ENCODE measurements around the gene CRYBG3.

The CRYBG3 gene

GRCh38 chr3:97839944-97840343 is 18.1 kb downstream of the CRYBG3 start:
- DNase-seq: no peak

GRCh38 chr3:97841304-97841703 is 19.5 kb downstream of the CRYBG3 start:
- no peak for DNase-seq

- no peak for DNase-seq
Measured at GRCh38 chr3:97841956-97842355, 20.1 kb downstream of the CRYBG3 start.

GRCh38 chr3:97848779-97849178 is 27.0 kb downstream of the CRYBG3 start:
- no peak for DNase-seq

- DNase-seq: no peak
Measured at GRCh38 chr3:97857401-97857800, 35.6 kb downstream of the CRYBG3 start.

DNA sequence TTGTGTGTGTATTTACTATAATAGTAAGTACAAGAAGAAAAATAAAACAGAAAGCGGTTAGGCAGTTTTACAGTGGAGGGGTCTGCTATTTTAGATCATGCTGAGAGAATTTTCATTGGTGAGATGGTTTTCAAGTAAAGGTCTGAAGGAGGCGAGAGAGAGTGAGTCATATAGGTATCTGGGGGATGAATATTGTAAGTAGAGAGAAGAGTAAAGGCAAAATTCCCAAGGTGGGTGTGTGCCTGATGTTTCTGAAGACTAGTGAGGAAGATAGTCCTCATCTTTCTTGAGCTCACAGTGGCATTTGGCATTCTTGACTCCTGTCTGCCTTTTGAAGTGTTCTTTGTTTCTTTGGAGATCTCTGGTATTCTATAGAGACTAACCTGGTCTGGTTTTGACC is 38.6 kb downstream of the CRYBG3 start:
- no peak for DNase-seq

GRCh38 chr3:97862582-97862981 is 40.8 kb downstream of the CRYBG3 start:
- no peak for DNase-seq

DNA sequence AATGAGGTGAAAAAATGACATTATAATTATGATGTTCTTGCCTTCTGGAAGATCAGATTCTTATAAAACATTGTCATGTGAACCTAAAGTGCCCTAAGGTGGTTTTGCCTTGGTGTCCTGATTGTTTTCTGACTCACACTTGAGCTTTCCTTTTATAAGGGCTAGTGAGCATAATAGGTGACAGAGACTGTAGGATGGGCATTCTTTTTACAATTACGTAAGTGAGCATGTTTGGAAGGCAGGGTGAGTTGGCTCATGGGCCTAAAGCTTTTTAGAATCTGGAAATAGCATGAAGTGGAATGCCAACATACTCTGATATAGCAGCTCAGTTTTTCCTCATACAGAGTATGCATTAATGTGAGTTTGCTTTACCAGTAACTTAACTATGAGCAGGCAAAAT is 41.2 kb downstream of the CRYBG3 start:
- DNase-seq: no peak

DNA sequence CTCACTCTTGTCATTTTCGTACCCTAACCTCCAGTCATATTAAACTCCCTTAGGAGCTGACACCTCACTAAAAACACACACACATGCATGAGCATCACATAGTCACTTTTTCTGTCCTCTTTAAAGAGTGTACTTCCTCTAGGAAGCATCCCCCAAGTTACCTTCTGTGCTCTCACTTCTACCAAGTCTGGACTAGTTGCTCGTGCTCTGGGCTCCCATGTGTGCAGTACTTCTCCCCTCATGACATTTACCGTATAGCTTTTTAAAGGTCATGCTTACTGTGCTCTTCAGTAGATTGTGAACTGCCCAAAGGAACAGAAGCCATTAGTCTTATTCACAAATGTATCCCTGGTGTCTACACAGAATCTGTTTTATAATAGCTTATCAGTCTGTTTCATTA is 42.0 kb downstream of the CRYBG3 start:
- no peak for DNase-seq

GRCh38 chr3:97871186-97871585 is 49.4 kb downstream of the CRYBG3 start:
- no peak for DNase-seq

GRCh38 chr3:97871801-97872524 is 50.2 kb downstream of the CRYBG3 start:
- DNase-seq: no peak

GRCh38 chr3:97872525-97873042 is 50.8 kb downstream of the CRYBG3 start:
- DNase-seq: no peak

- no peak for DNase-seq
Measured at GRCh38 chr3:97880267-97880666, 58.5 kb downstream of the CRYBG3 start.

- DNase-seq: no peak
Measured at GRCh38 chr3:97882975-97883598, 61.3 kb downstream of the CRYBG3 start.

DNA sequence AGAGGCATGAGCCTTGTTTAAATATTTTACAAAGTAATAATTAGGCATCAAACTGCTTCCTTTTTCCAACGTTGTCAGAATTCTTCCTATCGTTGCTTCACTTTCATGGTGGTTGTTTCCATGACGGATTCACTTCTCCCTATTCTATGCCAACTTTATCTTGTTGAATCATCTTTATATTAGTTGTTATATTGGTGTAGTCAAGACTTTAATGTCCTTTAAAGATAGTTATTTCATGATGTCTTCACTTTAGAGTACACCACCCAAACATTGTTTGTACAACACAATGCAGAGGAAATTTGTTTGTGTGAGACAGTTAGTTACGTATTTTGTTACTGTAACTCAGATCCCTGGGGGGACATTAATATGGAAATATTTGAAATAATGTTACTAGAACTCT is 61.9 kb downstream of the CRYBG3 start:
- no peak for DNase-seq

DNA sequence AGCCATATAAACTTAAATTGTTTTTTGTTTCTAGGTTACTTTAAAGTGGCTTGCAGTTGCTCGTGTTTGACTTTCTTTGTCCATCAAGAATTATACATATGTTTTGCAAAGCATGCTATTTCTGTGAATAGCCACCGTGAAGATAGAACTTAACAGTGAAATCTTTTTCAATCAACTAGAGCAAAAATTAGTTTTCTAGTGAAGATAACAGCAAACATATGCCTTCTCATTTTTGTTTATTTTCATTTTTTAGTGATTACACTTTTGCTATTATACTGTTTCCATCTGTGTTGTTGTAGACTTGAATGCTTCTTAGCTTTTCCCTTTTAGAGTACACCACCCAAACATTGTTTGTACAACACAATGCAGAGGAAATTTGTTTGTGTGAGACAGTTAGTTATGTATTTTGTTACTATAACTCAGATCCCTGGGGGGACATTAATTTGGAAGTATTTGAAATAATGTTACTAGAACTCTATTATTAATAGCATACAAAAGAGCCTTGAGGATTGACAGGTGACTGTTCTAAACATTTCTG is 62.8 kb downstream of the CRYBG3 start:
- no peak for DNase-seq

DNA sequence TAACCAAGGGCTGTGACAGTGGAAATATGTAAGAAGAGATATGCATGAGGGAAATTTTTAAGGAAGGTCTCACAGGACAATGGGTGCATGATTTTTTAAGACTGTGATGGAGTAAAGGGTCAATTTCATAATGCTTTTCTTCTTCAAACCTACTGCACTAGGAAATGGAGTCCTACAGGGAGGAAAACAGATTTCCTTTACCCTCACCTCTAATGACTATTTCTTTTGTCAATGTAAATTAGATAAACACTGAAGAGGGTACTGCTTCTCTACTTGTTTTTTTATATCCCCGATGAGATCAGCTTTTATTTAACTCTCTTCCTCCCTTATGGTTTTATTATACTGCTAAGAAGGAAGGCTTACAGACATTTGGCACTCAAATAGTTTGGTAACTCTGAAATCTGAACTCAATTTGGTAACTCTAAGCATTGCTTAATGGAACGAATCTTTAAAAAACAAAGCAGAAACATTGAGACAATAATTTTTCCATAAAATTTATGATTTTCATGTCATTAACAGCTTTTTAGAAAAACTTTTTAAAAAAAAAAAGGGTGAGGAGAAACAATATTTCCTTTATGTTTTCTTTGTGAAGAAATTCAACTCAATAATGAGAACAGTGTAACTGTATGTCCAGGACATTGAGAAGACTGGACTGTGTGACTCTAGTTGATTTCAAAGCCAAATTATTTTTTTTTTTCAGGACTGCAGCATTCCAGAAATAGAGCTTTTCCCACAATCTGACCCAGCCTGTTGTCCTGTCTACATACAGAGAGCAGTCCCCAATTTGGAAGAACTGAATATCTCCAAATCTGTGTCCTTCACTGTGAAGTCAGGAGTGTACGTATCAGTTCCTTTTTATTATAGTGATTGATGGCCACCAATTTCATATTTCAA is 64.4 kb downstream of the CRYBG3 start:
- no peak for DNase-seq

DNA sequence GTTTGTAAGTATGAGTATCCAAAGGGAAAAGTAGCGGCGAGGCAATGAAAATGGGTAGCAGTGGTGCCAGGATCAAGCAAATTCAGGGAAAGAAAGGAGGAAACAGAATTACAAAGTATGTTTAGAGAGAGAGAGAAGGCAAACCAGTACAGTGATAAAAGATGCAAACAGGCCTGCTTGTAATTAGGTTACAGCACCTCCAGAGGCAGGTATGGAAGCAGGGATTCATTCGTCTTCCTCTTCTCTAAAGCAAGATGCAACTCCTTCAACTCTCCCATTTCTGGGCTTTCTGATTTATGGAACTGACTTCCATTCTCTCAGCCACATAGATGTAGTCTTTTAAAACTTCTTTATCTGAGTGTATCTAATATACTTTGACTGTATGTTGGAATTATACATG is 68.0 kb downstream of the CRYBG3 start:
- DNase-seq: no peak

DNA sequence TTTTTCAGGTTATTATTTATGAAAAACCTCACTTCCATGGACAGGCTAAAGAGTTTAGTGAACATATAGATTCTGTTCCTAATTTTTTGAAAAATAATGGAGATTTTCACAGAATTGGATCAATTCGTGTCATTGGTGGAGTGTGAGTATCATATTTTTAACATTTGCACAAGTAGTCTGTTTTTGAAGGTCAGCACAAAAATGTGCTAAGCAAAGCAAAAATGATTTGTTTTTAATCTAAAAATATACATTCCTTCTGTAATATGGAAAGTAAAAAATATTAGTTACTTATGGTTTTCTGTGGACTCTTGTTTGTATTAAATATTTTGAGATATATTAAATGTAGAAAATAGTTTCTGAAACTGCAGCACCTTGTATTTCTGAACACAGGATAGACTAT is 71.0 kb downstream of the CRYBG3 start:
- DNase-seq: no peak

DNA sequence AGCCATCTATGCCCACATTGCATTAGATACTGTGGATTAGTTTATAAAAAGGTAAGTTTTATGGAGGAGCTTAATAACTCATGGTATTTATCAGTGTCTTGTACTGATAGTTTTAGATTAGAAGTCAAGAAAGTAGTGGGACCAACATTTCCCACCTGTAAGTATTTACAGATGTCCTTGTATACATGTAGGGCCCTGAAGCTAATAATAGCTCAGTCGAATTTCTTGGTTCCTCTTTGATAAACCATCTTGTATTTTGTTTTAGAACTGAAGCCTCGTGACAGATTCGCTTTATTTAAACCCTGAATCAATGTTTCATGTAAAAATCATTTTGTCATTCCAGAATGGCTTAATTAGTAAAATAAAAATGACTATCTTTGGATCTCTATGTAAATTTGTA is 73.4 kb downstream of the CRYBG3 start:
- no peak for DNase-seq

DNA sequence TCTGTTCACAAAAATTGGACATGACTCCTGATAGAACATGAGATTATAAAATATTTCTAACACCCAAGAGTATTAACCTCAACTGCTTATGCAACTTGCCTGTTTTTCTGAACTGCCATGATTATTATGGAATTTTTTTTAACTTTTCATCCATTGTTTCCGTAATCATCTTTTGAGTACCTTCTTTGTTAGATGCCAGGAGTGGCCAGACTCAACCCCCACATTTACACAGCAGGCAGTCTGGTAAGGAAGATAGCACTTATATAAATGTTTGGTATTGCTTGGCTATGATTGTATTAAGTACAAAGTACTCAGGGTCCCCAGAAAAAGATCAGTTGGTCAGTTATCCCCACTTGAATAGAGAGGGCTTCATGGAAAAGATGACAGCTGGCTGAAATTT is 74.3 kb downstream of the CRYBG3 start:
- DNase-seq: no peak

DNA sequence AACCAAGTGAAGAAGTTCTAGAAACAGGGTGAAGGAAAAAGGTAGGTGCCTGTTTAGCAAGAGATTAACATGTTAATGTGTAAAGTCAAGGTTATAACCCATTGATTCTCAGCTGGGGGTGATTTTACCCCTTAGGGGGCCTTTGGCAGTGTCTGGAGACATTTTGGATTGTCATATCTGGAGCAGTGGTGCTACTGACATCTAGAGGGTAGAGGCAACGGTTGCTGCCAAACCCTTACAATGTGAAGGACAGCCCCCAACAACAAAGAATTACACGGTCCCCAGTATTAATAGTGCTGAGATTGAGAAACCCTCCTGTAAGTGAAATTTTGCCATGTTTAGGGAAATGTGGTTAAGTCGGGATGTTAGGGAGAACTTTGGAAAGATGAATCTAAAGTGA is 74.7 kb downstream of the CRYBG3 start:
- no peak for DNase-seq

- no peak for DNase-seq
Measured at GRCh38 chr3:97899331-97899730, 77.5 kb downstream of the CRYBG3 start.
